Activated naive CD8-positive, alpha-beta T cell treated with anti-CD3 and anti-CD28 coated beads, Interleukin-2, amount 10 ng/mL, durations not matched to agents 7 days and 5 days (primary cell): ENCODE measurements around the gene PRDM12. TPM values are rescaled to one million over a fixed set of nuclear protein-coding genes. Genes with fewer than 3 reads are reported as not detected.

Source experiments
- ATAC-seq: fragments of 150-1000 bp; cut with Tn5 transposase; one replicate; pipeline ENCODE4 v1.10.0; 2021; ENCODE audit warnings: low read depth, moderate library complexity
- POLR2A ChIA-PET: fragments of 350-600 bp; sonication (Branson Sonifier 250); formaldehyde crosslinking; loops from one replicate; lab custom pipeline; 2021; ENCODE audit warnings: antibody characterized with exemption; lab: Charles Lee
- DNase-seq: peaks from one replicate; pipeline ENCODE4 v3.0.0; 2021
- H3K27ac Mint-ChIP-seq: one replicate; pipeline ENCODE4 v1.8.0; 2022; ENCODE audit warnings: mild to moderate bottlenecking, mixed read lengths
- H3K27me3 Mint-ChIP-seq: one replicate; pipeline ENCODE4 v1.8.0; 2022; ENCODE audit warnings: mild to moderate bottlenecking, moderate library complexity, mixed read lengths
- H3K36me3 Mint-ChIP-seq: one replicate; pipeline ENCODE4 v1.8.0; 2021; ENCODE audit warnings: mild to moderate bottlenecking, mixed read lengths
- H3K4me1 Mint-ChIP-seq: one replicate; pipeline ENCODE4 v1.8.0; 2021; ENCODE audit warnings: mixed read lengths
- H3K4me3 Mint-ChIP-seq: one replicate; pipeline ENCODE4 v1.8.0; 2022; ENCODE audit warnings: mild to moderate bottlenecking, moderate library complexity, mixed read lengths
- H3K9me3 Mint-ChIP-seq: one replicate; pipeline ENCODE4 v1.8.0; 2021; ENCODE audit warnings: mixed read lengths
- total RNA-seq, 2 experiments: library from RNA; stranded (reverse); gene quantifications; one replicate each; pipeline ENCODE4 v1.2.3, GENCODE V29; 2021

PRDM12 gene
- under 1 TPM in 1 of 2 experiments, not detected in 1; 0.17 TPM for total RNA-seq

GRCh38 chr9:130664251-130665028 is at the start of gene PRDM12:
PRDM12 (plus strand) TSS chr9:130664594; CDS start chr9:130664654, 60 bp downstream.
- Mint-ChIP-seq H3K36me3 (no peaks in the 10 kb centered on the region), H3K4me1 (peaks cover 7% of the 10 kb centered on the region), H3K27me3 (peaks cover 67% of the 10 kb centered on the region), H3K4me3 (no peak within 1 kb of the TSS), H3K9me3 (no peaks in the 10 kb centered on the region), H3K27ac (no peak within 1 kb of the TSS)
- no peak for DNase-seq
- ATAC-seq = no peak
- POLR2A ChIA-PET = no interaction called here

- DNase-seq (no peak), ATAC-seq (no peak)
- POLR2A ChIA-PET = no interaction called here
- H3K27me3 Mint-ChIP-seq = no peaks in the 10 kb centered on the region
- no peaks in the 10 kb centered on the region for H3K4me1 Mint-ChIP-seq
- H3K36me3 Mint-ChIP-seq = peaks cover 8% of the 10 kb centered on the region
- H3K27ac Mint-ChIP-seq = no peak overlapping the region
- no peak overlapping the region for H3K4me3 Mint-ChIP-seq
- no peaks in the 10 kb centered on the region for H3K9me3 Mint-ChIP-seq
Measured at GRCh38 chr9:130616451-130616850, 47.9 kb upstream of the PRDM12 start.

GRCh38 chr9:130623466-130623865 is 40.9 kb upstream of the PRDM12 start:
- H3K4me1 Mint-ChIP-seq = no peaks in the 10 kb centered on the region
- no peaks in the 10 kb centered on the region for H3K27me3 Mint-ChIP-seq
- H3K9me3 Mint-ChIP-seq = no peaks in the 10 kb centered on the region
- no peak overlapping the region for H3K4me3 Mint-ChIP-seq
- POLR2A ChIA-PET = no interaction called here
- DNase-seq (no peak), ATAC-seq (no peak)
- H3K36me3 Mint-ChIP-seq = peaks cover 13% of the 10 kb centered on the region
- H3K27ac Mint-ChIP-seq = no peak overlapping the region

GRCh38 chr9:130624154-130624553 is 40.2 kb upstream of the PRDM12 start:
- no peaks in the 10 kb centered on the region for H3K9me3 Mint-ChIP-seq
- H3K27ac Mint-ChIP-seq = no peak overlapping the region
- POLR2A ChIA-PET = interaction anchor here (0.7 kb wide), 1 partner anchor 334 kb away, joined by 4 read pairs; no protein-coding TSS in a partner anchor
- peaks cover 13% of the 10 kb centered on the region for H3K36me3 Mint-ChIP-seq
- no peaks in the 10 kb centered on the region for H3K4me1 Mint-ChIP-seq
- DNase-seq (no peak), ATAC-seq (no peak)
- no peaks in the 10 kb centered on the region for H3K27me3 Mint-ChIP-seq
- no peak overlapping the region for H3K4me3 Mint-ChIP-seq

- Mint-ChIP-seq H3K4me3 (no peak overlapping the region), H3K27me3 (no peaks in the 10 kb centered on the region), H3K4me1 (no peaks in the 10 kb centered on the region), H3K36me3 (peaks cover 7% of the 10 kb centered on the region), H3K9me3 (no peaks in the 10 kb centered on the region), H3K27ac (no peak overlapping the region)
- no peak for DNase-seq
- POLR2A ChIA-PET = no interaction called here
- no peak for ATAC-seq
Measured at GRCh38 chr9:130626249-130626996, 38.0 kb upstream of the PRDM12 start.

- Mint-ChIP-seq H3K36me3 (peaks cover 7% of the 10 kb centered on the region), H3K27ac (no peak overlapping the region), H3K4me1 (no peaks in the 10 kb centered on the region), H3K9me3 (no peaks in the 10 kb centered on the region), H3K4me3 (no peak overlapping the region), H3K27me3 (no peaks in the 10 kb centered on the region)
- POLR2A ChIA-PET = no interaction called here
- DNase-seq = no peak
- ATAC-seq = no peak
Measured at GRCh38 chr9:130627051-130627450, 37.3 kb upstream of the PRDM12 start.

GRCh38 chr9:130627896-130628792 is 36.2 kb upstream of the PRDM12 start:
- ATAC-seq = no peak
- POLR2A ChIA-PET = no interaction called here
- no peak overlapping the region for H3K4me3 Mint-ChIP-seq
- no peaks in the 10 kb centered on the region for H3K9me3 Mint-ChIP-seq
- H3K27ac Mint-ChIP-seq = no peak overlapping the region
- peaks cover 2% of the 10 kb centered on the region for H3K36me3 Mint-ChIP-seq
- no peaks in the 10 kb centered on the region for H3K27me3 Mint-ChIP-seq
- DNase-seq = no peak
- no peaks in the 10 kb centered on the region for H3K4me1 Mint-ChIP-seq

- Mint-ChIP-seq H3K36me3 (peaks cover 2% of the 10 kb centered on the region), H3K27me3 (no peaks in the 10 kb centered on the region), H3K4me3 (no peak overlapping the region), H3K27ac (no peak overlapping the region), H3K4me1 (no peaks in the 10 kb centered on the region), H3K9me3 (no peaks in the 10 kb centered on the region)
- DNase-seq (no peak), ATAC-seq (no peak)
- POLR2A ChIA-PET = no interaction called here
Measured at GRCh38 chr9:130629443-130630070, 34.8 kb upstream of the PRDM12 start.

- H3K27ac Mint-ChIP-seq = no peak overlapping the region
- H3K4me3 Mint-ChIP-seq = no peak overlapping the region
- ATAC-seq (no peak), DNase-seq (no peak)
- H3K4me1 Mint-ChIP-seq = no peaks in the 10 kb centered on the region
- peaks cover 2% of the 10 kb centered on the region for H3K36me3 Mint-ChIP-seq
- H3K9me3 Mint-ChIP-seq = no peaks in the 10 kb centered on the region
- no peaks in the 10 kb centered on the region for H3K27me3 Mint-ChIP-seq
- POLR2A ChIA-PET = no interaction called here
Measured at GRCh38 chr9:130630071-130630450, 34.3 kb upstream of the PRDM12 start.

- Mint-ChIP-seq H3K4me3 (no peak overlapping the region), H3K4me1 (no peaks in the 10 kb centered on the region), H3K27ac (no peak overlapping the region), H3K27me3 (no peaks in the 10 kb centered on the region), H3K9me3 (no peaks in the 10 kb centered on the region), H3K36me3 (peaks cover 2% of the 10 kb centered on the region)
- ATAC-seq (no peak), DNase-seq (no peak)
- POLR2A ChIA-PET = no interaction called here
Measured at GRCh38 chr9:130630506-130631330, 33.7 kb upstream of the PRDM12 start.

- DNase-seq (no peak), ATAC-seq (no peak)
- no peaks in the 10 kb centered on the region for H3K4me1 Mint-ChIP-seq
- peaks cover 2% of the 10 kb centered on the region for H3K36me3 Mint-ChIP-seq
- H3K4me3 Mint-ChIP-seq = no peak overlapping the region
- no peaks in the 10 kb centered on the region for H3K9me3 Mint-ChIP-seq
- POLR2A ChIA-PET = no interaction called here
- no peak overlapping the region for H3K27ac Mint-ChIP-seq
- H3K27me3 Mint-ChIP-seq = no peaks in the 10 kb centered on the region
Measured at GRCh38 chr9:130631331-130632080, 32.9 kb upstream of the PRDM12 start.
